GM12892 (cell line): ENCODE data around the gene GALNT16.

ENCODE experiments used
- POLR2AphosphoS5 ChIP-seq: IDR thresholded peaks from 2 replicates; pipeline ENCODE4 v1.6.1; 2011; ENCODE audit warnings: low read depth, low read length, control low read depth
- TAF1 ChIP-seq: IDR thresholded peaks from 2 replicates; pipeline ENCODE4 v1.6.1; 2011; ENCODE audit warnings: low read depth, mild to moderate bottlenecking, control low read depth, low read length, borderline replicate concordance

GRCh38 chr14:69317780-69318179, 57.8 kb downstream of the GALNT16 start:
- TF ChIP-seq POLR2AphosphoS5 = no peak
- no peak for TF ChIP-seq TAF1
